HL-60/S4 (cell line): ENCODE measurements around the gene EXD3.

Source experiments
- in situ Hi-C: fragments of 300-500 bp; cut with MboI; formaldehyde crosslinking; loops from 2 replicates; pipeline ENCODE4 v1.14.3; 2022; ENCODE audit warnings: low sequenced_read_pairs

Gene EXD3

DNA sequence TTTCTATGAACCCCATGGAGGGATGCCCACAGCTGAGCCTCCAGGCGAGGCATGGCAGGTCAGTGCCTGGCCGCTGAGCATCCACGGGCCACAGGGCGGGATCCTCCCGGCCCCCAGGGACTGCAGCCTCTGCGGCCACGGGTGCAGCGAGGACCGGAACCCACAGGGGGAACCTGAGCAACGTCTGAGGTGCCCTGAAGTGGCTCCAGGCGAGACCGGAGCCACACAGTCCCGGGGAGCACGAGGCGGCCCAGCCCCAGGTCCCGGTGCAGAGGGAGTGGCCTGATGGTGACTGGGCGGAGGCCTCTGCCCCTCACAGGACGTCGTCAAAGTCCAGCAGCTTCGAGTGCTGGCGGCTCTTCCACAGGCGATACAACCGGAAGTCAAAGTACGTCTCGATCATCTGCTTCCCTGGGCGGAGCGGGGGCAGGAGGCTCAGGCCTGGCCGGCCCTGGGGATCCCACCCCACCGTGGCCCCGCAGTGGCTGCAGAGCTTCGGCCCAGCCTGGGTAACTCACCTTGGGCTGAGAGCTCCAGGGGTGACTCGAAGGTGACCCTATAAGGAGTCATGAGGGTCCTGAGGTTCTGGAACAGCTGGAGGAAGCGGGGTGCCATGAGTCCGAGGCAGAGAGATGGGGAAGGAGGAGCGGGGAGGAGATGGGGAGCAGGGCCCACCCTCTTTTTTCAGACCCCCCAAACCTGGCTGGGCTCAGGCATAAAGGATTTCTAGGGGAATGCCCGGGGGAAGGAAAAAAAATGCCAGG lies 26.3 kb upstream of the EXD3 start:
- in situ Hi-C loops, result no loop called here

- in situ Hi-C loops, result no loop called here
Observed at GRCh38 chr9:137448602-137448962, 25.6 kb upstream of the EXD3 start.

DNA sequence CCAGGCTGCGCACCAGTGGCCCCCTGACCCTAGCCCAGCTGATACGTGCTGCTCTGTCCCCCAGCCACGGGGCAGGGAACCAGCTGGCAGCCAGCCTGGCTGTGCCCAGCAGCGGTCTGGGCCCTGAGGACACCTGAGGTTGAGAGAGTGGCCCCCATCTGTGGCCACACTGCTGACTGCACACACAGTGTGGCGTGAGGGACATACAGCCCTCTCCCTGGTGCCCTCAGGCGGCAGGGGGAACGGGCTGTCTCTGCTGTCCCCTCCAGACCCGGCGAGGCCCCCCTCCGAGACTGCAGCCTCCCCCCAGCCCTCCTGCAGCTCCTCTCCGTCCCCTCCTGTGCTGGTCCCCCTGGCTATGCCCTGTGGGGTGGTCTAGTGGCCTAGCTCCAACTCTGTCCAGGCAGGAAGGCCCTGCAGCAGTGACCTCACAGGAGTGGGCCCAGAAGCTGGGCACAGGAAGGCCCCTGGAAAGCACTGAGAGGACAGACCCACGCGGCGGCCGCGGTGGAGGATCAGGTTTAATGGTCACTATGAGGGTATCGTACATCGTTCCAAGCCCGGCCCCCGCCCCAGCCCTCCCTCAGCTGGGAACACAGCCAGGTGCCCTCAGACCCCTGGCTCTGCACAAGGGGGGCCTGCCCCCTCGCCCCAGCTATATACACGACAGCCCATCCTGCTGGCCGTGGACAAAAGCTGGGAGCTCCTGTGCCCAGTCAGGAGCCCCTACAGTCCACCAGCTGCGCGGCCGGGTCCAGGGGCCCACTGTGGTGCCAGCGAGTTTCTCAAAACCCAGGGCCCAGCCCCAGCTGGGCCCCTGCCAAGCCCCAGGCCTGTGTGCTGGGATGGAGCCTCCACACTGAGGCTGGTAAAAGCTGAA lies 25.0 kb upstream of the EXD3 start:
- in situ Hi-C loops, result no loop called here

DNA sequence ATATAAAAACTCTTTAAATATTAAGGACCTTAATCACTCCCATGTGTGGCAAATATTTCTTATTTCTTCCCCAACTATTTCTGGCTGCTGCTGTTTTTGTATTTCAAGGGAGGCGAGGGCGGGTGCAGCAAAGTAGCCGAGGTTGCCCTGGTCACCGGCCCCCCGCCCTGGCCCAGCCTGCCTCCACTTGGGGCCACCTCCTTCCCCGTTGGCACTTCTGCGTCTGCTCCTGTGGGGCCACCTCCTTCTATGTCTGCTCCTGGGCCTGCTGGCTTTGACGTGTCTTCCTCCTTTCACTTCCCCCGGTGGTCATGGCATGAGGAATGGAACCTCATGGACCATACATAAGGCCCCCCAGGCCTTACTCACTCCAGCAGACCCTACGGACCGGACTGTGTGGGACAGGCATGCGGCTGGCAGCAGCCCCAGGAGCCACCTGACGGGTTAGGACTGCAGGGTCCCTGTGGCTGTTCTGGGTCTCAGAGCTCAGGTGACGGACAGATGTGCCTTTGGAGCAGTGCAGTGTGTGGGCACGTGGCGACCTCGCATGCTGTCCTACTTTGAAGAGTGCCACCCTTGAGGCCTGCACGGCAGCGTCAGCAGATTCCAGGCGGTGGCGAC lies 24.0 kb upstream of the EXD3 start:
- in situ Hi-C loops, result no loop called here

DNA sequence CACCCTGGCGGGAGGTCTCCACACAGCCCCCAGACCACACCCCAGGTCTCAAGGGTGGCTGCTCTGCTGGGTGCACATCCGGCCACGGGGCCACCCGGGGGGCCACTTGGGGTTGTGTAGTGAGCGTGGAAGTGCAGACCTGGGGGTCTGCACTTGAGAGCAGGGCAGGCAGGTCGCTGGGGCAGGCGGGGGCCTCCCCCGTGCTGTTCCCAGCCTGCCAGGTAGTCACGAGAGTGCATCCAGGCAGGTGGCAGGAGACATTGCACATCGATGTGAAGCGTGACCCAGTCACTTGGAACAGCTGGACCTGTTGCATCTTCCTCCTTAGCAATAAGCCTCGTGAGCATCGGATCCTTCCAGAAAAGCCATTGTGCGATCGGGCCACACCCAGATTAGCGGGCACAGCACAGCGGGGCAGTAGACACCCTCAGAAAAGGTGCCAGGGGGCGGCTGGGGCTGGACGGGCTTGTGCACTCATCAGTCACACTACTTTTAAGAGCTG lies 23.0 kb upstream of the EXD3 start:
- in situ Hi-C loops, result no loop called here

GRCh38 chr9:137445275-137445807 lies 22.4 kb upstream of the EXD3 start:
- in situ Hi-C loops, result no loop called here

DNA sequence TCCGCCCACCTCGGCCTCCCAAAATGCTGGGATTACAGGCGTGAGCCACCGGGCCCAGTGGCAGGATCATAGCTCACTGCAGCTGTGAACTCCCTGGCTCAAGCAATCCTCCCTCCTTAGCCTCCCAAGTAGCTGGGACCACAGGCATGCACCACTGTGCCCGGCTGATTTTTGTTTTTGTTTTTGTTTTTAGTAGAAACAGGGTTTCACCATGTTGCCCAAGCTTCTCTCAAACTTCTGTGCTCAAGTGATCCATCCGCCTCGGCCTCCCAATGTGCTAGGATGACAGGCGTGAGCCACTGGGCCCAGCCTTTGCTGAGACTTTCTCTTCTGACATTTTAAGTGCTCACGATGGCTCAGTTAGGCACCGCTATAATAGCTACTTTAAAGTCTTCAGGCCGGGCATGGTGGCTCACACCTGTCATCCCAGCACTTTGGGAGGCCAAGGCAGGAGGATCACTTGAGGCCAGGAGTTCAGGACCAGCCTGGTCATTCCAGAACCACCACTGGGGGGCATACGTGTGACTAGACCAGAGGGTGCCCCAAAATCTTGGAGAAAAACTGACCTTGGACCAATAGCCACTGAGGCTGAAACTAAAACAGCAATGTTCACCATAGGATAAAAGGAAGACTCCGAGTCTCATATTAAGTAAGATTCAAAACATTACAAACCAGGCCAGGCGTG lies 21.3 kb upstream of the EXD3 start:
- in situ Hi-C loops, result no loop called here

DNA sequence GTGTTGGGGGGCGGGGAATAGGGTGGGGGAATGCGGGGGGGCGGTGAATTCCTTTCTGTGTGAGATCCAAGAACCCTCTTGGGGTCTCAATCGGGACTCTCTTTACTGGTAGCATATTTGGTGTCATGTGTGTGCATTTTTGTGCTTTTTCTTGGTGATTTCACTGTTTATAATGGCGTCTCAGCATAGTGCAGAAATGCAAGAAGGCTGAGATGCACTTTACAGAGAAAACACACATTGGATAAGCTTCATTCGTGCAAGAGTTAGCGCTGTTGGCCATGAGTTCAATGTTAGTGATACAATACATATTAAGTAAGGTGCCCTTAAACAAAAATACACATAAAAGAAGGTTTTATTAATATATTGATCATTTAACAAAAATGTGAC lies 19.0 kb upstream of the EXD3 start:
- in situ Hi-C loops, result no loop called here

DNA sequence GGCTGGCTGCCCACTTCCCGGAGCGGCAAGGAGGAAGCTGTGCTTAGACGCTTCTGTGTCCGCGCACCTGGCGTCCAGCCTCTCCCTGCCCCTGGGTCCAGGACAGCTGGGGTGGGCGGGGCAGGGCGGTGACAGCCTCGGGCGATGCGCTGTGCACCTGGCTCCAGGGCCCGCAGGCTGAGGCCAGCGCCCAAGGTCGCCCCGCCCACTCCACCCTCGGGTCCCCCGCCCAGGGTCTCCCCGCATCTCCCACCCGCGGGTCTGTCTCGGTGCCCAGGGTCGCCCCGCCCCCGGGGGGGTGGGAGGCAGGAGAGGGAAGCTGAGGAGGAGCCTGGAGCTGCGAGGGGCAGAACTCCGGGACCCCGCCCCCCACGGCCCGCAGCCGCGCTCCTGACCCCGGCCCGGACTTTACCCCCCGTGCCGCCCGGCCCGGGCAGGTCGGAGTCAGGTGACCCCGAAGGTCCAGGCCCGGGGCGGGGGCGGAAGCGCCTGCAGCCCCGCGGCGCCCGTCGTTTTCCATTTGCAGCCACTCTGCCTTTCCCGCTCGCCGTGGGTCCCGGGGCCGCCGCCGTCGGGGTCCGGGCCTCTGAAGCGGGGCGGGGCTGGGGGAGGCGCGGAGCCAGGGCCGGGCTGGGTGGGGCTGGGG lies 18.4 kb upstream of the EXD3 start, which contains the start of gene ENTPD8:
ENTPD8 (minus strand) TSS at position 69 of the 646 bp plus-strand sequence. CDS start 3,072 bp downstream, outside the sequence.
- in situ Hi-C loops, result no loop called here

GRCh38 chr9:137439158-137439714 lies 16.3 kb upstream of the EXD3 start:
- in situ Hi-C loops, result no loop called here

- in situ Hi-C loops, result no loop called here
Observed at GRCh38 chr9:137438591-137439157, 15.7 kb upstream of the EXD3 start.

- in situ Hi-C loops, result no loop called here
Observed at GRCh38 chr9:137437691-137438590, 15.0 kb upstream of the EXD3 start.

- in situ Hi-C loops, result no loop called here
Observed at GRCh38 chr9:137436761-137437600, 14.0 kb upstream of the EXD3 start.

DNA sequence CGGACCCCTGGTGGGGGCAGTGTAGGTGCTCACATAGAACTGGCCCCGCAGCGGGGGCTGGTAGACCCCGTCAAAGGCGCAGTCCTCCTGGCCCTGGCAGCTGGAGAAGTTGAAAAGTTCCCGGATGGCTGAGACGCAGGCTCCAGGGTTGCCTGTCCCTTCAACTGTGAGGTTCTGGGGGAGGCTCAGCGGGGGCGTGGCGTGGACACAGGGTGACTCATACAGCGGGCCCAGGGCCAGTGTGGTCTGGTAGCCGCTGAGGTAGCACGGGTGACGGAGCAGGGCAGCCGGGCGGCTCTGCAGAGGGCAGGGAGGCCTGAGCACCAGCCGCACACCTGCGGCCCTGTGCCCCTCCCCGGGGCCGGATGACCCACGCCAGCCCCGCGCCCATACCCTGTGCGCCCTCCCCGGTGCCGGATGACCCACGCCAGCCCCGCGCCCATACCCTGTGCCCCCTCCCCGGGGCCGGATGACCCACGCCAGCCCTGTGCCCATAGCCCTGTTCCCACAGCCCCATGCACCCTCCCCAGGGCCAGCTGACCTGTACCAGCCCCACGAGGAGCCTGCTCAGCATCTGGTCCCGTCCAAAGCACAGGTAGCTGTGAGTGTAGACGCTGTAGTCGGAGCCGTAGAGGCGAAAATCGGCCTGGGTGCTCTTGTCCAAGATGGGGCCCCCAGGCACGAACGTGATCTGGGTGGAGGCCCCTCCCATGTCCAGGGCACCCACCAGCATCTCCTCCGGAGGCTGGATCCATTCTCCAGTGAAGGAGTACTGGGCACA lies 13.2 kb upstream of the EXD3 start:
- in situ Hi-C loops, result no loop called here

DNA sequence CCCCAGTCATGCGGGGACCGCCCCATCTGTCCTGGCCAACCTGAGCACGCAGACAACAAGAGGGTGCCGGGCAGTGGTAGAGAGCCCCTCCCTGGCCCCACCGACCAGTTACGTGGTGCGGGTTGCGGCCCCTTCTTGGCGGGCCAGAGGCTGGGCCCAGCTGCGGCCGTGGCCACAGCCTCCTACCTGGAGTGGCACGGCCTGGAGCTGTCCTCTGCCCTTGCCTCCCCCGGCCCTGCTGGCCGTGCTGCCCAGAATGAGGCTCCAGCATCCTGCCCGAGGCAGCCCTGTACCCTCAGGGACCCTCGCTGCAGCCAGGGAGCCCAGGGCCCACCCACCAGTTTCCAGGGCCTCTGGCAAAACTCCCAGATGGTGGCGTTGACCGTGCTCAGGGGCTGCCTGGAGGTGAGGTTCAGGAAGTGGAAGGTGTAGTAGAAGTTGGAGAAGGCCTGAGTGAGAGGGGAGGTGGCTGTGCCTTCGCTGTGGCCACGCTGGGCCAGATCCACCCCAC lies 12.5 kb upstream of the EXD3 start:
- in situ Hi-C loops, result no loop called here

DNA sequence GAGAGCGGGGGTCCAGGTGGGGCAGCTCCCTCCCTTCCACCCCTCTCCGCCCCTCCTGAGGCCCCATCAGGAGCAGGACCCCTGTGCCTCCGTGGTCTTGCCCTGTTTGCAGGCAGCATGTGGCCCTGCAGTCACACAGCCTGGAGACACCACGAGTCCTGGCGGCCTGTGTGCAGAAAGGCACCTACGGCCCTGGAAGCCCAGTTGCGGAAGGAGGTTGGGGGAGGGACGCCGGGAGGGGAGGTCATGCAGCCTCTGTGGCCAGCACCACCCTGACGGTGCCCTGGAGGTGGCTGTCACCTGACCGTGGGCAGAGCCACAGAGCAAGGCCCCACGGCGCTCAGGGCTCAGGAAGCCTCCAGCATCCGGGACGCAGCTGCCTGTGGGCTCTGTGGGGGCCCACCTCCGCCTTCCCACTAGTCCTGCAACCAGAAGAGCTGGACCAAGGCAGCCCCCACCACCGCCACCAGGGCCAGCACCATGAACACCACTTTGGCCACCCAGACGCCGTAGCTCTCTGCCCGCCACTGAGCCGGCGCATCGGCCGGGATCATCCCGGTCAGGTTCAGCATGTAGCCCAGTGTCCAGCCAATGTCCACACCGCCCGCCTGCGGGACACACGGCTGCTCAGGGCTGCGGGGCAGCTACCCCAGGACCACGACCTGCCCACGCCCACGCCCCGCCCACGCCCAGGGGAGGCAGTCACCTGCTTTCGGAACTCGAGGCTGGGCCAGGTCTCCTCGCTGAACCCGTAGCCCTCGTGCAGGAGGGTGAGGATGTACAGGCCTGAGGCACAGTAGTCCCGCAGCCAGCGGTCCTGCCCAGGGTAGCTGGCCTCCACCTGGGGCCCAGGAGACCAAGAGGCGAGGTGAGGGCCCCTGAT lies 11.8 kb upstream of the EXD3 start:
- in situ Hi-C loops, result no loop called here
